Measurements from ENCODE around the gene SLC30A2. TPM values are rescaled to one million over a fixed set of nuclear protein-coding genes. Genes with fewer than 3 reads are reported as not detected.

SLC30A2 gene
- total and polyA plus RNA-seq, 10 of the 15 experiments (the other 5 are each of a cell fraction or from before 2014, with no cell fraction given): 0.13 TPM; not detected in 9

DNA sequence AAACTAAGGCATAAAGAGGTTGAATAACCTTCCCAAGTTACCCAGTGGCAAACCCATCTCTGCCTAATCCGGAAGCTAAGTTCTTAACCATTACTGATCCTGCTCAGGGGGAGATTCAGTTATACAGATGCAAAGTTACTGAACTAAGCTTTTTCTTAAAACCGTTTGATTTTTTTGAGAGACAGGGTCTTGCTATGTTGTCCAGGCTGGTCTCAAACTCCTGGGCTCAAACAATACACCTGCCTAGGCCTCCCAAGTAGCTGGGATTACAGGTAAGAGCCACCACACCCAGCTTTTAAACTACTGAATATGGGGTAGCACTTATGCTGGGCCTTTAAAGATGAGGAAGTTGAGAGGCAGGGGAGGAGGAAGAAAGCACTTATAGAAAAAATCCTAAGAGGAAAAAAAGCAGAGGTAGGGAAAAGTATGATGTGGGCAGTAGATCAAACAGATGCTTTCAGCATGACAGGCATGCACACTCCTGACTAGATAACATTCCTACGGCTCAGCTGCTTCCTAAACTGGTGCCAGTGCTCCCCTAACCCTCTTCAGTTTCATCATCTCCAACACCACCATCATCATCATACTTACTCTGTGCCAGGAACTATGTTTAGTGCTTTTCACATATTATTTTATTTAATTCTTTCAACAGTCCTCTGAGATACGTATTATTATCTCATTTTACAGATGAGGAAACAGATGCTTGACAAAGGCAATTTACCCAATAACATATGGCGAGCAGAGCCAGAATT is 53.8 kb downstream of the SLC30A2 start:
- no peak for FAIRE-seq

More for the DNA sequence above, 53.8 kb downstream of the SLC30A2 start:
- Histone ChIP-seq H3K4me2 (ENCODE audit: control insufficient read depth, insufficient read depth) (no peak overlapping the region), H3K4me3 (no peak overlapping the region), H3K9me3 (replicated peaks; ENCODE audit: control insufficient read depth, insufficient read depth, low read length) (no peaks in the 10 kb centered on the region), H3K79me2 (ENCODE audit: control insufficient read depth, insufficient read depth, low read length) (peaks cover 3% of the 10 kb centered on the region; the same call in 1 of the 2 replicates), H3K4me1 (ENCODE audit: control insufficient read depth, insufficient read depth, low read length) (peaks cover 6% of the 10 kb centered on the region), H3K27ac (ENCODE audit: control insufficient read depth, insufficient read depth) (no peak overlapping the region), H3K36me3 (ENCODE audit: control insufficient read depth in 2 of 2, insufficient read depth in 2 of 2, low read length in 1 of 2) (peaks cover 0 to 6% of the 10 kb centered on the region in 2 experiments; a peak in 2 of 4 replicates), H3K9ac (ENCODE audit: control insufficient read depth, insufficient read depth, low read length) (no peak overlapping the region), H2AFZ (ENCODE audit: control insufficient read depth, low read depth, low read length) (no peak overlapping the region), H3K27me3 (replicated peaks in 1 of 2; ENCODE audit: control insufficient read depth in 2 of 2, insufficient read depth in 2 of 2, low read length in 1 of 2) (no peaks in the 10 kb centered on the region), H4K20me1 (ENCODE audit: control insufficient read depth, insufficient read depth) (no peaks in the 10 kb centered on the region)
- BruUV-seq (replicated peaks): no TSS peak
- WGBS (ENCODE audit: insufficient coverage, insufficient replicate concordance, low lambda C conversion rate, missing lambda C conversion rate): 78% methylated on average over 5 of the region's 5 CpGs
- intact Hi-C loops (cut with micrococcal nuclease; ENCODE audit: unreplicated experiment) (no loop called here), in situ Hi-C loops (cut with MboI) (no loop called here)
- CTCF ChIA-PET: interaction anchor here (1.0 to 1.1 kb wide), 2 partner anchors 96 to 97 kb away, joined by 3 to 6 read pairs; no protein-coding TSS in a partner anchor
- RAD21 ChIA-PET (ENCODE audit: unreplicated experiment): interaction anchor here (1.1 kb wide), 1 partner anchor 96 kb away, joined by 4 read pairs; no protein-coding TSS in a partner anchor
- SMC1A ChIA-PET (ENCODE audit: uncharacterized antibody, unreplicated experiment): interaction anchor here (1.2 to 1.5 kb wide), 2 partner anchors 8 to 97 kb away, joined by 3 to 6 read pairs; no protein-coding TSS in a partner anchor
- POLR2A ChIA-PET: no interaction called here
- DNase-seq (ENCODE audit: low read depth, low spot score) (no peak), ATAC-seq (no peak)
- no peak for TF ChIP-seq RAD21 (IDR thresholded peaks at IDR 0.05; ENCODE audit: insufficient read depth, low read depth, low read length)
- no peak for TF ChIP-seq WRNIP1 (IDR thresholded peaks at IDR 0.05; ENCODE audit: borderline replicate concordance, low read depth, low read length)
- no peak for TF ChIP-seq ZNF687 (IDR thresholded peaks at IDR 0.05)
- no peak for TF ChIP-seq POLR2A (IDR thresholded peaks at IDR 0.05; ENCODE audit: low read depth, low read length)
- TF ChIP-seq NR2C1 (IDR thresholded peaks at IDR 0.05): no peak
- TF ChIP-seq EP300 (IDR thresholded peaks at IDR 0.05; ENCODE audit: borderline replicate concordance in 1 of 2, control insufficient read depth in 1 of 2, low read depth in 2 of 2, low read length in 2 of 2): no peak
